ENCODE data around the gene TULP4. TPM values are rescaled to one million over a fixed set of nuclear protein-coding genes. Genes with fewer than 3 reads are reported as not detected.

TULP4 gene
- total and polyA plus RNA-seq, 2 of the 8 experiments (the other 6 are each of a cell fraction or from before 2014, with no cell fraction given), result 7.7 to 51.6 TPM

DNA sequence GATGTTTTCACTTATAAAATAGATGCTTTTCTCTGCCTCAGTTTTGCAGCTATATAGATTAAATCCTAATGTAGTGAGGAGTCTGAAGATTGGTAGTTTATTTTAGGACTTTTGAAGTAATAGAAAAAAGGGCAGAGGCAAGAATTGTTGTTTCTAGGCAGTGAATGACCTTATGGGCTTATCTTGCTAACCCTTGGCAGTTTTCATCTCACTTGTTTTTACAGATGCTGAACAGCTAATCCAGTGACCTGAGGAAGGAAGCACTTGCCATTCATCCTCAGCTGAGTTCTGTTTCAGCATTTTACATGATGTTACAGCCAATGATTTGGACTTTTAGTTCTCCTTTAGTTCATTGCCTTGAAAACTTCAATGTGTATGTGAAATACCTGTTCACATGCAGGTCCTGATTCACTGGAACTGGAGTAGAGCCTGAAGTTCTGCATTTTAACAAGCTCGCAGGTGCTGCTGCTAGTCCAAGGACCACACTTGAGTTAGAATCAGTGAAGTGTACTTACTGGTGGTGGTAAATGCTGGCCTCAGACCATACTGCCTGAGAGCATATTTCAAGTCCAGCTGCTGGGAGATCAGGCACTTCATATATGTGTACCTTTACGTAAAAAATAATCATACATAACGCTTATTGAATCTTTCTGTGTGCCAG, 86.9 kb downstream of the TULP4 start (continued):
- TF ChIP-seq, protein P1, sequence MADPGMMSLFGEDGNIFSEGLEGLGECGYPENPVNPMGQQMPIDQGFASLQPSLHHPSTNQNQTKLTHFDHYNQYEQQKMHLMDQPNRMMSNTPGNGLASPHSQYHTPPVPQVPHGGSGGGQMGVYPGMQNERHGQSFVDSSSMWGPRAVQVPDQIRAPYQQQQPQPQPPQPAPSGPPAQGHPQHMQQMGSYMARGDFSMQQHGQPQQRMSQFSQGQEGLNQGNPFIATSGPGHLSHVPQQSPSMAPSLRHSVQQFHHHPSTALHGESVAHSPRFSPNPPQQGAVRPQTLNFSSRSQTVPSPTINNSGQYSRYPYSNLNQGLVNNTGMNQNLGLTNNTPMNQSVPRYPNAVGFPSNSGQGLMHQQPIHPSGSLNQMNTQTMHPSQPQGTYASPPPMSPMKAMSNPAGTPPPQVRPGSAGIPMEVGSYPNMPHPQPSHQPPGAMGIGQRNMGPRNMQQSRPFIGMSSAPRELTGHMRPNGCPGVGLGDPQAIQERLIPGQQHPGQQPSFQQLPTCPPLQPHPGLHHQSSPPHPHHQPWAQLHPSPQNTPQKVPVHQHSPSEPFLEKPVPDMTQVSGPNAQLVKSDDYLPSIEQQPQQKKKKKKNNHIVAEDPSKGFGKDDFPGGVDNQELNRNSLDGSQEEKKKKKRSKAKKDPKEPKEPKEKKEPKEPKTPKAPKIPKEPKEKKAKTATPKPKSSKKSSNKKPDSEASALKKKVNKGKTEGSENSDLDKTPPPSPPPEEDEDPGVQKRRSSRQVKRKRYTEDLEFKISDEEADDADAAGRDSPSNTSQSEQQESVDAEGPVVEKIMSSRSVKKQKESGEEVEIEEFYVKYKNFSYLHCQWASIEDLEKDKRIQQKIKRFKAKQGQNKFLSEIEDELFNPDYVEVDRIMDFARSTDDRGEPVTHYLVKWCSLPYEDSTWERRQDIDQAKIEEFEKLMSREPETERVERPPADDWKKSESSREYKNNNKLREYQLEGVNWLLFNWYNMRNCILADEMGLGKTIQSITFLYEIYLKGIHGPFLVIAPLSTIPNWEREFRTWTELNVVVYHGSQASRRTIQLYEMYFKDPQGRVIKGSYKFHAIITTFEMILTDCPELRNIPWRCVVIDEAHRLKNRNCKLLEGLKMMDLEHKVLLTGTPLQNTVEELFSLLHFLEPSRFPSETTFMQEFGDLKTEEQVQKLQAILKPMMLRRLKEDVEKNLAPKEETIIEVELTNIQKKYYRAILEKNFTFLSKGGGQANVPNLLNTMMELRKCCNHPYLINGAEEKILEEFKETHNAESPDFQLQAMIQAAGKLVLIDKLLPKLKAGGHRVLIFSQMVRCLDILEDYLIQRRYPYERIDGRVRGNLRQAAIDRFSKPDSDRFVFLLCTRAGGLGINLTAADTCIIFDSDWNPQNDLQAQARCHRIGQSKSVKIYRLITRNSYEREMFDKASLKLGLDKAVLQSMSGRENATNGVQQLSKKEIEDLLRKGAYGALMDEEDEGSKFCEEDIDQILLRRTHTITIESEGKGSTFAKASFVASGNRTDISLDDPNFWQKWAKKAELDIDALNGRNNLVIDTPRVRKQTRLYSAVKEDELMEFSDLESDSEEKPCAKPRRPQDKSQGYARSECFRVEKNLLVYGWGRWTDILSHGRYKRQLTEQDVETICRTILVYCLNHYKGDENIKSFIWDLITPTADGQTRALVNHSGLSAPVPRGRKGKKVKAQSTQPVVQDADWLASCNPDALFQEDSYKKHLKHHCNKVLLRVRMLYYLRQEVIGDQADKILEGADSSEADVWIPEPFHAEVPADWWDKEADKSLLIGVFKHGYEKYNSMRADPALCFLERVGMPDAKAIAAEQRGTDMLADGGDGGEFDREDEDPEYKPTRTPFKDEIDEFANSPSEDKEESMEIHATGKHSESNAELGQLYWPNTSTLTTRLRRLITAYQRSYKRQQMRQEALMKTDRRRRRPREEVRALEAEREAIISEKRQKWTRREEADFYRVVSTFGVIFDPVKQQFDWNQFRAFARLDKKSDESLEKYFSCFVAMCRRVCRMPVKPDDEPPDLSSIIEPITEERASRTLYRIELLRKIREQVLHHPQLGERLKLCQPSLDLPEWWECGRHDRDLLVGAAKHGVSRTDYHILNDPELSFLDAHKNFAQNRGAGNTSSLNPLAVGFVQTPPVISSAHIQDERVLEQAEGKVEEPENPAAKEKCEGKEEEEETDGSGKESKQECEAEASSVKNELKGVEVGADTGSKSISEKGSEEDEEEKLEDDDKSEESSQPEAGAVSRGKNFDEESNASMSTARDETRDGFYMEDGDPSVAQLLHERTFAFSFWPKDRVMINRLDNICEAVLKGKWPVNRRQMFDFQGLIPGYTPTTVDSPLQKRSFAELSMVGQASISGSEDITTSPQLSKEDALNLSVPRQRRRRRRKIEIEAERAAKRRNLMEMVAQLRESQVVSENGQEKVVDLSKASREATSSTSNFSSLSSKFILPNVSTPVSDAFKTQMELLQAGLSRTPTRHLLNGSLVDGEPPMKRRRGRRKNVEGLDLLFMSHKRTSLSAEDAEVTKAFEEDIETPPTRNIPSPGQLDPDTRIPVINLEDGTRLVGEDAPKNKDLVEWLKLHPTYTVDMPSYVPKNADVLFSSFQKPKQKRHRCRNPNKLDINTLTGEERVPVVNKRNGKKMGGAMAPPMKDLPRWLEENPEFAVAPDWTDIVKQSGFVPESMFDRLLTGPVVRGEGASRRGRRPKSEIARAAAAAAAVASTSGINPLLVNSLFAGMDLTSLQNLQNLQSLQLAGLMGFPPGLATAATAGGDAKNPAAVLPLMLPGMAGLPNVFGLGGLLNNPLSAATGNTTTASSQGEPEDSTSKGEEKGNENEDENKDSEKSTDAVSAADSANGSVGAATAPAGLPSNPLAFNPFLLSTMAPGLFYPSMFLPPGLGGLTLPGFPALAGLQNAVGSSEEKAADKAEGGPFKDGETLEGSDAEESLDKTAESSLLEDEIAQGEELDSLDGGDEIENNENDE (IDR thresholded peaks at IDR 0.05; ENCODE audit: insufficient replicate concordance, low read length), result no peak
- TF ChIP-seq, protein P2, sequence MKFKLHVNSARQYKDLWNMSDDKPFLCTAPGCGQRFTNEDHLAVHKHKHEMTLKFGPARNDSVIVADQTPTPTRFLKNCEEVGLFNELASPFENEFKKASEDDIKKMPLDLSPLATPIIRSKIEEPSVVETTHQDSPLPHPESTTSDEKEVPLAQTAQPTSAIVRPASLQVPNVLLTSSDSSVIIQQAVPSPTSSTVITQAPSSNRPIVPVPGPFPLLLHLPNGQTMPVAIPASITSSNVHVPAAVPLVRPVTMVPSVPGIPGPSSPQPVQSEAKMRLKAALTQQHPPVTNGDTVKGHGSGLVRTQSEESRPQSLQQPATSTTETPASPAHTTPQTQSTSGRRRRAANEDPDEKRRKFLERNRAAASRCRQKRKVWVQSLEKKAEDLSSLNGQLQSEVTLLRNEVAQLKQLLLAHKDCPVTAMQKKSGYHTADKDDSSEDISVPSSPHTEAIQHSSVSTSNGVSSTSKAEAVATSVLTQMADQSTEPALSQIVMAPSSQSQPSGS (IDR thresholded peaks at IDR 0.05; ENCODE audit: low read length), result no peak
- TF ChIP-seq CHD1 (IDR thresholded peaks at IDR 0.05; ENCODE audit: low read depth, low read length) (no peak), SP1 (IDR thresholded peaks at IDR 0.05; ENCODE audit: low read depth, low read length) (no peak), TAF7 (optimal IDR thresholded peaks at IDR 0.05; ENCODE audit: borderline replicate concordance, low read depth, low read length) (no peak), CBX8 (IDR thresholded peaks at IDR 0.05; ENCODE audit: borderline replicate concordance, low read depth, low read length) (no peak), YY1 (IDR thresholded peaks at IDR 0.05; ENCODE audit: low read depth, low read length) (no peak), MAFK (IDR thresholded peaks at IDR 0.05; ENCODE audit: low read depth, low read length) (no peak), JUN (IDR thresholded peaks at IDR 0.05; ENCODE audit: low read depth, low read length) (no peak)
